H1 (cell line): ENCODE data around the gene ALG6. TPM values are rescaled to one million over a fixed set of nuclear protein-coding genes. Genes with fewer than 3 reads are reported as not detected.

ENCODE experiments used
- CTCF ChIA-PET: fragments of 300-600 bp; sonication (Branson Sonifier 250); formaldehyde crosslinking; loops from one replicate; lab custom pipeline; 2021; ENCODE audit not compliant: partially characterized antibody; lab: Charles Lee
- POLR2A ChIA-PET: fragments of 300-600 bp; sonication (Branson Sonifier 250); formaldehyde crosslinking; loops from one replicate; lab custom pipeline; 2021; ENCODE audit warnings: inconsistent platforms; ENCODE audit not compliant: partially characterized antibody; lab: Charles Lee
- DNase-seq, 2 experiments: peaks; one replicate each; pipeline versions ENCODE4 v3.0.0 to v3.0.0-alpha.2; 2010 to 2022; ENCODE audit warnings: low spot score in 2 of 2, low read depth in 1 of 2, mixed read lengths in 1 of 2
- FAIRE-seq: peaks from 2 replicates; lab custom pipeline; 2011; peaks lifted over from hg19 to GRCh38; lab: Jason Lieb, UNC
- H2AFZ ChIP-seq: 2 replicates; pipeline ENCODE4 v1.8.1; 2012; ENCODE audit warnings: low read length, inconsistent platforms
- H2AK5ac ChIP-seq: 2 replicates; pipeline ENCODE4 v1.6.1; 2013; ENCODE audit warnings: low read depth, low read length
- H2BK120ac ChIP-seq: replicated peaks from 2 replicates; pipeline ENCODE3; 2013; ENCODE audit warnings: low read depth, low read length, inconsistent platforms
- H2BK12ac ChIP-seq: 2 replicates; pipeline ENCODE4 v1.6.1; 2013; ENCODE audit warnings: low read depth, low read length
- H2BK15ac ChIP-seq: 2 replicates; pipeline ENCODE4 v1.6.1; 2013; ENCODE audit warnings: low read length
- H2BK20ac ChIP-seq: 2 replicates; pipeline ENCODE4 v1.6.1; 2013; ENCODE audit warnings: low read length
- H2BK5ac ChIP-seq: 2 replicates; pipeline ENCODE4 v1.6.1; 2013; ENCODE audit warnings: low read depth, low read length
- H3K14ac ChIP-seq: 2 replicates; pipeline ENCODE4 v1.6.1; 2013; ENCODE audit warnings: inconsistent platforms; ENCODE audit not compliant: insufficient read length
- H3K18ac ChIP-seq: 2 replicates; pipeline ENCODE4 v1.6.1; 2013; ENCODE audit warnings: low read length; ENCODE audit errors: extremely low read depth
- H3K23ac ChIP-seq: 2 replicates; pipeline ENCODE4 v1.6.1; 2013; ENCODE audit warnings: inconsistent platforms; ENCODE audit not compliant: insufficient read length
- H3K23me2 ChIP-seq: 2 replicates; pipeline ENCODE4 v1.6.1; 2013; ENCODE audit warnings: low read depth, low read length
- H3K27ac ChIP-seq: 2 replicates; pipeline ENCODE4 v1.6.1; 2011; ENCODE audit warnings: low read depth, low read length, inconsistent platforms
- H3K27me3 ChIP-seq, 4 experiments: replicated peaks in 1 of 4; 1 replicate in 1 of 4; 2 replicates in 3 of 4; pipeline versions ENCODE4 v1.6.1 to v1.8.1; 2011 to 2013; ENCODE audit warnings: low read length in 3 of 4, mild to moderate bottlenecking in 3 of 4, inconsistent platforms in 2 of 4, mixed read lengths in 2 of 4, moderate library complexity in 1 of 4; ENCODE audit not compliant: control insufficient read depth in 3 of 4, insufficient read depth in 3 of 4; ENCODE audit errors: extremely low read depth in 1 of 4
- H3K36me3 ChIP-seq, 4 experiments: 2 replicates each; pipeline versions ENCODE4 v1.6.1 to v1.8.1; 2011 to 2013; ENCODE audit warnings: mild to moderate bottlenecking in 4 of 4, low read length in 3 of 4, moderate library complexity in 2 of 4, control low read depth in 1 of 4, inconsistent platforms in 1 of 4; ENCODE audit not compliant: insufficient read depth in 4 of 4, control insufficient read depth in 2 of 4
- H3K4ac ChIP-seq: replicated peaks from 2 replicates; pipeline ENCODE3; 2013; ENCODE audit warnings: low read length, low read depth, mixed read lengths, inconsistent platforms; ENCODE audit not compliant: insufficient read length
- H3K4me1 ChIP-seq, 4 experiments: replicated peaks in 1 of 4; 1 replicate in 1 of 4; 2 replicates in 3 of 4; pipeline versions ENCODE4 v1.6.1 to v1.8.1; 2011 to 2013; ENCODE audit warnings: low read length in 3 of 4, inconsistent platforms in 2 of 4, mixed read lengths in 1 of 4; ENCODE audit not compliant: insufficient read depth in 4 of 4, control insufficient read depth in 3 of 4
- H3K4me2 ChIP-seq, 2 experiments: 2 replicates each; pipeline versions ENCODE4 v1.6.1 to v1.8.1; 2011 to 2013; ENCODE audit warnings: low read depth in 2 of 2, low read length in 2 of 2, control low read depth in 1 of 2, inconsistent platforms in 1 of 2, mild to moderate bottlenecking in 1 of 2; ENCODE audit not compliant: insufficient read depth in 1 of 2
- H3K4me3 ChIP-seq, 4 experiments: fragments of 200-600, 300-600 bp in 1 of 4; sonication (generic), shearing (Covaris generic), sonication (Bioruptor Twin) in 1 of 4; 2 replicates each; pipeline versions ENCODE4 v1.5.1 to v1.8.1; 2011 to 2016; ENCODE audit warnings: low read length in 4 of 4, low read depth in 3 of 4, control low read depth in 2 of 4, inconsistent platforms in 2 of 4, mild to moderate bottlenecking in 2 of 4, mixed read lengths in 1 of 4, moderate library complexity in 1 of 4; ENCODE audit not compliant: insufficient read depth in 2 of 4; ENCODE audit errors: extremely low read depth in 1 of 4
- H3K56ac ChIP-seq: replicated peaks from 2 replicates; pipeline ENCODE3; 2013; ENCODE audit warnings: low read depth, mild to moderate bottlenecking, mixed read lengths, low read length, inconsistent platforms; ENCODE audit not compliant: insufficient read length
- H3K79me1 ChIP-seq: 2 replicates; pipeline ENCODE4 v1.6.1; 2013; ENCODE audit warnings: low read depth, low read length, control low read depth
- H3K79me2 ChIP-seq, 2 experiments: 2 replicates each; pipeline versions ENCODE4 v1.6.1 to v1.8.1; 2012 to 2013; ENCODE audit warnings: low read length in 2 of 2, mild to moderate bottlenecking in 2 of 2, inconsistent platforms in 1 of 2; ENCODE audit not compliant: insufficient read depth in 2 of 2, control insufficient read depth in 1 of 2
- H3K9ac ChIP-seq, 4 experiments: replicated peaks in 1 of 4; 1 replicate in 1 of 4; 2 replicates in 3 of 4; pipeline versions ENCODE4 v1.6.1 to v1.8.1; 2011 to 2013; ENCODE audit warnings: low read depth in 3 of 4, low read length in 3 of 4, control low read depth in 2 of 4, mild to moderate bottlenecking in 2 of 4, moderate library complexity in 2 of 4, inconsistent platforms in 1 of 4; ENCODE audit errors: extremely low read depth in 1 of 4
- H3K9me3 ChIP-seq, 2 experiments: 2 replicates each; pipeline versions ENCODE4 v1.6.1 to v1.8.1; 2012 to 2013; ENCODE audit warnings: mild to moderate bottlenecking in 2 of 2, moderate library complexity in 2 of 2, control low read depth in 1 of 2, inconsistent platforms in 1 of 2, low read depth in 1 of 2, low read length in 1 of 2, mixed read lengths in 1 of 2; ENCODE audit not compliant: insufficient read depth in 2 of 2
- H4K20me1 ChIP-seq, 2 experiments: replicated peaks in 1 of 2; 2 replicates each; pipeline versions ENCODE3 to v1.8.1; 2011 to 2013; ENCODE audit warnings: inconsistent platforms in 2 of 2, low read length in 2 of 2, mild to moderate bottlenecking in 1 of 2; ENCODE audit not compliant: insufficient read depth in 2 of 2, control insufficient read depth in 1 of 2
- H4K5ac ChIP-seq: 2 replicates; pipeline ENCODE4 v1.6.1; 2013; ENCODE audit warnings: low read length, low read depth, mixed read lengths, inconsistent platforms; ENCODE audit not compliant: insufficient read length
- H4K8ac ChIP-seq: 2 replicates; pipeline ENCODE4 v1.8.0; 2013; ENCODE audit warnings: mild to moderate bottlenecking, moderate library complexity, low read length, inconsistent platforms; ENCODE audit not compliant: insufficient read depth; ENCODE audit errors: extremely low read depth
- H4K91ac ChIP-seq: replicated peaks from 2 replicates; pipeline ENCODE3; 2013; ENCODE audit warnings: low read length, mixed read lengths, inconsistent platforms; ENCODE audit not compliant: insufficient read length
- CEBPB ChIP-seq: IDR thresholded peaks from 2 replicates; pipeline ENCODE4 v1.6.1; 2012; ENCODE audit warnings: low read depth, low read length
- RAD21 ChIP-seq, 2 experiments: IDR thresholded peaks in 1 of 2; conservative IDR thresholded peaks in 1 of 2; 2 replicates each; pipeline ENCODE4 v1.6.1; 2011; ENCODE audit warnings: low read depth in 2 of 2, low read length in 2 of 2, improper control_type of control experiment in 1 of 2, inconsistent platforms in 1 of 2, mild to moderate bottlenecking in 1 of 2, moderate library complexity in 1 of 2
- WGBS, 2 experiments: shearing (Covaris generic) in 1 of 2; methylation state at CpG; one replicate each; pipeline versions ENCODE4 v1.1.6 to v1.1.7; 2013 to 2015; ENCODE audit warnings: low lambda C conversion rate in 2 of 2, mixed read lengths in 2 of 2, inconsistent platforms in 1 of 2, low coverage in 1 of 2, missing lambda C conversion rate in 1 of 2; ENCODE audit not compliant: insufficient replicate concordance in 2 of 2, insufficient coverage in 1 of 2, insufficient read length in 1 of 2; ENCODE audit errors: extremely low coverage in 1 of 2, missing lambda C conversion rate in 1 of 2; 5-methylcytosine and 5-hydroxymethylcytosine counted together
- polyA plus RNA-seq, 7 experiments: library from polyadenylated mRNA; depleted of rRNA in 3 of 7; stranded (reverse) in 5 of 7; unstranded in 2 of 7; fragments of >200 nt in 5 of 7; fragments of 200-250 nt in 2 of 7; gene quantifications; 1 replicate in 5 of 7; 2 replicates in 1 of 7; 4 replicates in 1 of 7; pipeline versions ENCODE4 v1.2.1 to v1.2.3, GENCODE V29; 2011 to 2013; ENCODE audit warnings: missing spikeins in 2 of 7, mixed read lengths in 2 of 7
- total RNA-seq: library from RNA; stranded (reverse); fragmentation: NEBNext Ultra II Directional; extraction: Animal tissue kit (Norgen Biotek cat#: 25700); gene quantifications from 2 replicates; pipeline ENCODE4 v1.2.1, GENCODE V29; 2021
- TF ChIP-seq, protein P1 (sequence below), 3 experiments: IDR thresholded peaks; 1 replicate in 2 of 3; 2 replicates in 1 of 3; pipeline versions ENCODE4 v1.5.1 to v1.6.1; 2011; ENCODE audit warnings: low read length in 3 of 3, mild to moderate bottlenecking in 3 of 3, inconsistent platforms in 2 of 3, low read depth in 1 of 3, moderate library complexity in 1 of 3; ENCODE audit not compliant: insufficient read depth in 1 of 3; ENCODE audit errors: control extremely low read depth in 1 of 3

The ALG6 gene
- total and polyA plus RNA-seq, 2 of the 8 experiments (the other 6 are each of a cell fraction or from before 2014, with no cell fraction given): 17.8 to 26.8 TPM

DNA sequence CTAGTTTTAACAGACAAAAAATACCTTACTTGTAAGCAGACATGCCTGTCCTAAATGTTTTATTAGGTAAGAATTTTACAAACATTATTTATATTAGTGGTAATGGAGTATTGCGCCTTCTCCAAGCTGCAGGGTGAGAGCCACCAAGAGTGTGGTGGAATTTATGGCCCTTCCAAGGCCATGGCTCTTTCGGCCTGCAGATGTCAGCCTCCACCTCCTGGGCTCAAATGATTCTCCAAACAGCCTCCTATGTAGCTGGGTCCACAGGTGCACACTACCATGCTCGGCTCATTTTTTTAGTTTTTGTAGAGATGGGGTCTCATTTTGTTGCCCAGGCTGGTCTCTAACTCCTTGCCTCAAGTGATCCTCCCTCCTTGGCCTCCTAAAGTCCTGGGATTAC lies 99.3 kb downstream of the ALG6 start:
- no peaks in the 10 kb centered on the region for H3K4me1 ChIP-seq
- DNase-seq: no peak

More for the DNA sequence above, 99.3 kb downstream of the ALG6 start:
- Histone ChIP-seq H3K18ac (no peak overlapping the region), H3K4me2 (no peak overlapping the region), H2AK5ac (no peak overlapping the region), H4K20me1 (no peaks in the 10 kb centered on the region), H3K36me3 (peaks cover 0 to 3% (median 1%) of the 10 kb centered on the region in 4 experiments; a peak in 2 of 8 replicates), H2BK12ac (no peak overlapping the region), H3K9me3 (peaks cover 8 to 12% of the 10 kb centered on the region in 2 experiments), H2BK120ac (no peak overlapping the region), H4K8ac (no peak overlapping the region), H3K23ac (no peak overlapping the region), H3K23me2 (no peaks in the 10 kb centered on the region), H2BK5ac (no peak overlapping the region), H3K4me3 (no peak overlapping the region), H3K14ac (no peak overlapping the region), H4K91ac (no peak overlapping the region), H3K4ac (no peak overlapping the region), H2BK20ac (no peak overlapping the region), H3K27me3 (no peaks in the 10 kb centered on the region), H3K27ac (no peak overlapping the region), H3K9ac (no peak overlapping the region), H3K56ac (no peak overlapping the region), H4K5ac (no peak overlapping the region), H2AFZ (no peak overlapping the region), H2BK15ac (no peak overlapping the region), H3K79me2 (no peaks in the 10 kb centered on the region), H3K79me1 (no peaks in the 10 kb centered on the region)
- FAIRE-seq: no peak
- CTCF ChIA-PET: interaction anchor here (0.9 to 1.6 kb wide), 4 partner anchors 10 to 53 kb away, joined by 3 to 5 read pairs (median 4); no protein-coding TSS in a partner anchor
- TF ChIP-seq CEBPB (no peak), RAD21 (IDR thresholded peaks at IDR 0.05 in 1 of 2, conservative IDR thresholded peaks at IDR 0.05 in 1 of 2; ENCODE audit: low read depth in 2 of 2, low read length in 2 of 2) (peak; percentile 40 to 52; a peak in 3 of 4 replicates)
- TF ChIP-seq, protein P1, sequence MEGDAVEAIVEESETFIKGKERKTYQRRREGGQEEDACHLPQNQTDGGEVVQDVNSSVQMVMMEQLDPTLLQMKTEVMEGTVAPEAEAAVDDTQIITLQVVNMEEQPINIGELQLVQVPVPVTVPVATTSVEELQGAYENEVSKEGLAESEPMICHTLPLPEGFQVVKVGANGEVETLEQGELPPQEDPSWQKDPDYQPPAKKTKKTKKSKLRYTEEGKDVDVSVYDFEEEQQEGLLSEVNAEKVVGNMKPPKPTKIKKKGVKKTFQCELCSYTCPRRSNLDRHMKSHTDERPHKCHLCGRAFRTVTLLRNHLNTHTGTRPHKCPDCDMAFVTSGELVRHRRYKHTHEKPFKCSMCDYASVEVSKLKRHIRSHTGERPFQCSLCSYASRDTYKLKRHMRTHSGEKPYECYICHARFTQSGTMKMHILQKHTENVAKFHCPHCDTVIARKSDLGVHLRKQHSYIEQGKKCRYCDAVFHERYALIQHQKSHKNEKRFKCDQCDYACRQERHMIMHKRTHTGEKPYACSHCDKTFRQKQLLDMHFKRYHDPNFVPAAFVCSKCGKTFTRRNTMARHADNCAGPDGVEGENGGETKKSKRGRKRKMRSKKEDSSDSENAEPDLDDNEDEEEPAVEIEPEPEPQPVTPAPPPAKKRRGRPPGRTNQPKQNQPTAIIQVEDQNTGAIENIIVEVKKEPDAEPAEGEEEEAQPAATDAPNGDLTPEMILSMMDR (IDR thresholded peaks at IDR 0.05; ENCODE audit: control extremely low read depth in 1 of 3, insufficient read depth in 1 of 3, low read depth in 1 of 3, low read length in 3 of 3): peak in 2 of 3 experiments; percentile 34 to 35; a peak in 3 of 4 replicates
- 94% methylated on average over 3 of the region's 3 CpGs; no CpG with 5 or more reads in 1 of the 2 experiments for WGBS, 2 experiments
- POLR2A ChIA-PET: no interaction called here
